Keratinocyte (primary cell): ENCODE data around the gene DPP9.

ENCODE experiments used
- EZH2 ChIP-seq: IDR thresholded peaks from one replicate; pipeline ENCODE4 v1.6.1; 2012; ENCODE audit warnings: inconsistent platforms, mild to moderate bottlenecking, low read length, moderate library complexity
- TF ChIP-seq, protein P1 (sequence below), 3 experiments: IDR thresholded peaks in 1 of 3; conservative IDR thresholded peaks in 1 of 3; optimal IDR thresholded peaks in 1 of 3; 2 replicates in 2 of 3; 3 replicates in 1 of 3; pipeline versions ENCODE3 to v1.5.1; 2011; ENCODE audit warnings: low read length in 3 of 3, mild to moderate bottlenecking in 3 of 3, moderate library complexity in 2 of 3, control low read depth in 1 of 3, inconsistent platforms in 1 of 3; ENCODE audit not compliant: insufficient read depth in 2 of 3; ENCODE audit errors: extremely low read depth in 1 of 3

DNA sequence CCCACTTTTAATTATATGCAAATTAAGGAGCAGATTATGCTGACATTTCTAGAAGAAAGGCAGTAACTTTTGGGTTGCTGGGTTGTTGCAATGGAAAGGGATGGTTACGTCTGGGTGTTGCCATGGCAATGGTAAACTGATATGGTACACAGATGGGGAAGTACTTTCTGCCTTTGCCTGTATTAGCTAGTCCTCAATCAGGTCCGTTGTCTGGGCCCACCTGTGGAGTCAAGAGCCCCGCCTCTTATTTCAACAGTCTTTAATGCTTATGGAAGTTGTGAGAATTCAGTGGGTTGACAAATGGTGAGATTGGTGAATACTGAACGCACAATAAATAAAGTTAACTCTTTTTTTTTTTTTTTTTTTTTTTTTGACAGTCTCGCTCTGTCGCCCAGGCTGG is 30.6 kb upstream of the DPP9 start:
- TF ChIP-seq, protein P1, sequence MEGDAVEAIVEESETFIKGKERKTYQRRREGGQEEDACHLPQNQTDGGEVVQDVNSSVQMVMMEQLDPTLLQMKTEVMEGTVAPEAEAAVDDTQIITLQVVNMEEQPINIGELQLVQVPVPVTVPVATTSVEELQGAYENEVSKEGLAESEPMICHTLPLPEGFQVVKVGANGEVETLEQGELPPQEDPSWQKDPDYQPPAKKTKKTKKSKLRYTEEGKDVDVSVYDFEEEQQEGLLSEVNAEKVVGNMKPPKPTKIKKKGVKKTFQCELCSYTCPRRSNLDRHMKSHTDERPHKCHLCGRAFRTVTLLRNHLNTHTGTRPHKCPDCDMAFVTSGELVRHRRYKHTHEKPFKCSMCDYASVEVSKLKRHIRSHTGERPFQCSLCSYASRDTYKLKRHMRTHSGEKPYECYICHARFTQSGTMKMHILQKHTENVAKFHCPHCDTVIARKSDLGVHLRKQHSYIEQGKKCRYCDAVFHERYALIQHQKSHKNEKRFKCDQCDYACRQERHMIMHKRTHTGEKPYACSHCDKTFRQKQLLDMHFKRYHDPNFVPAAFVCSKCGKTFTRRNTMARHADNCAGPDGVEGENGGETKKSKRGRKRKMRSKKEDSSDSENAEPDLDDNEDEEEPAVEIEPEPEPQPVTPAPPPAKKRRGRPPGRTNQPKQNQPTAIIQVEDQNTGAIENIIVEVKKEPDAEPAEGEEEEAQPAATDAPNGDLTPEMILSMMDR (optimal IDR thresholded peaks at IDR 0.05 in 1 of 3, IDR thresholded peaks at IDR 0.05 in 1 of 3, conservative IDR thresholded peaks at IDR 0.05 in 1 of 3; ENCODE audit: extremely low read depth in 1 of 3, insufficient read depth in 2 of 3, low read length in 3 of 3): no peak
- TF ChIP-seq EZH2: no peak
